HPDE6-E6E7 (cell line): Measurements from ENCODE around the gene MICALL2.

Source experiments
- DNase-seq: peaks from one replicate; pipeline ENCODE4 v3.0.0; 2011; ENCODE audit warnings: missing footprints; ENCODE audit errors: extremely low spot score

Gene MICALL2

DNA sequence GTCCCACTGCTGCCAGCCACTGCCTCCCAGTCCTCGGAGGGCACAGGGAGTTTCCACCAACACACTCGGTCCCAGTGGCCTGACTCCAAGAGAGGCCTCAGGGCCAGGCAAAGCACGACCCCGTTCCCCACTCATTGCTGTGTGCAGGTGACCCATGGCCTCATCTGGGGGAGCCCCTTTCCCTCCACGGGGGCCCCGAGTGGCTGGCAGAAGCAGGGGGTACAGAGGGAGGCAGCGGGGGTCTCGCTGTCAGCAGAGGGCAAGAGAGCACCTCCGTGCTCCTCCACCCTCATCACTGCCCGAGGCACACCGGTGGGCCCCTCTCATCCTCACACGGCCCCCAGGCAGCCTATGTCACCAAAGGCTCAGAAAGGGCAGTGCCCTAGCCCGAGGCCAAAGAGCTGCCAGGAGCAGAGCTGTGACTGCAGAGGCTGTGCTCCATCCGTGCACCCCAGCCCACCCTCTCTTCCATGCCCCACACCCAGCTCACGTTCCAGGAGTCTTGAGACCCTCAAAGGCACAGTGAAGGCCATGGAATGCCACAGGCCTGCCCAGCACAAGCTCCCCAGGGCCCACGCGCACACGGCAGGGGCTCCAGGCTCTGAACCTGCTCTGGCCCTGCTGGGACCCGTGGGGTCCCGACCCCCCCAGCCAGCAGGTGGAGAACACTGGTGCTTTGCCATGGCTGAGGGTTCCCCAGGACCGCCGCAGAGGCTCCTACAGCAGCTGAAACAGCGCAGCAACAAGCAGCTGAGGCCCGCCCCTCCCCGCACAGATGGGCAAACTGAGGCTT is 25.9 kb downstream of the MICALL2 start:
- no peak for DNase-seq

DNA sequence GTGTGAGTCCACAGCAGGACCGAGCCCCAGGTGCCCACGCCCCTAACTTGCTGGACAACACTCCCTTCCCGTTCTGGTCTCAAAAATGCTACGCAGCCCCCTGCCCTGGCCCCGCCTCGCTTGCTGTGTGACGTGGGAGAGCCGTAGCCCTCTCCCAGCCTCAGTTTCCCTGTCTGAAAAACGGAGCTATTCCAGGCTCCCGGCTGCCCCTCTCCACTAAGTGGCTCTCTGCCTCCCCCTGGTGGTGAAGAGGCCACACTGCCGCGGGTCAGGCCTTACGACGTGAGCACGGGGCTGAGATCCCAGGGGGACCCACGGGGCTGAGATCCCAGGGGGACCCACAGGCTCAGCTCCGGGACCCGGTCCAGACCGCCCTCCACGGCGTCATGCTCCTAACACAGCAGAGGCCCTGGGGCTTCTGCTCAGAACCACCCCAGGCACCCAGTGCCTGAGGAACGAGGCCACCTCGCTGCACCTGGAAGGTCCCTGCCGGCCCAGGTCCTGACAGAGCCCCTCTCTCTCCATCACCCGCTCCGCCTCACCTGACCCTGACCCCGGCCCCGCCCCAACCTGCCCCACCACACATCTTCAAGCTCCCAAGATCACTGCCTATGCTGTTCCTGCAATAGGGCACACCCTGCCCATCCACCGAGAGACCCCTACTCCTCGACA is 26.7 kb downstream of the MICALL2 start:
- DNase-seq, result no peak

DNA sequence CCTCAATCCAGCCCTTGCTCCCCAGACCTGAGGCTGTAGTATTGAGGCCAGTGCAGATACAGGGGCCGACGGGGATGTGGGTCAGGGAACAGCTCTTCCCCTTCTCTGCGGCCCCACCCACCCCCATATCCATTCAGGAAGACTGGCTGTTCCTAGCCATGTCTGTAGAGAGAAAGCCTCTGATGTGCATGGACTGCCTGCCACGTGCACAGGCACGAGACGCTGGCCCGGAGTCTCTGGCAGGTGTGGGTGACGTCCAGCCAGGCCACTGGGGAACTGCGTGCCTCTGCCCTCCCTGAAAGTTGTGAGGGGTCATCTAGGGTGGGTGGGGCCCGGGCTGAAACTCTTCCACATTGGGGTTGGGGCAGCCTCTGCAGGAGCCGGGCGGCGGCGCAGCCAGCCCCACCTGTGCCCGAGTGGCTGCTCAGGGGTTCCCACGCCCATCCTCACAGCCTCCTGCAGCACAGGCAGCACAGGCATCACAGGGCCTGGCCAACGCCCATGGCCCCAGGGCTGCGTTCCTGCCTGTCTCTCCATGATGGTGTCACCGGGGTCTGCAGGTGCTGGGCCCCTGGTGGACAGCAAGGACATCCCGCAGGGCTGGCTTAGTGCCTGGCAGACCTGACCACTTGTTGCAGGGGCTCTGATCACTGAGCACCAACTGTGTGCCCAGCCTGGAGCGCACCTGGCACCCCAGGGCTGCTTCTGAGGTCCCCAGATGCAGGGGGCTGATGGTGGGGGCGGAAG is 27.5 kb downstream of the MICALL2 start:
- peak; percentile 19 for DNase-seq

DNA sequence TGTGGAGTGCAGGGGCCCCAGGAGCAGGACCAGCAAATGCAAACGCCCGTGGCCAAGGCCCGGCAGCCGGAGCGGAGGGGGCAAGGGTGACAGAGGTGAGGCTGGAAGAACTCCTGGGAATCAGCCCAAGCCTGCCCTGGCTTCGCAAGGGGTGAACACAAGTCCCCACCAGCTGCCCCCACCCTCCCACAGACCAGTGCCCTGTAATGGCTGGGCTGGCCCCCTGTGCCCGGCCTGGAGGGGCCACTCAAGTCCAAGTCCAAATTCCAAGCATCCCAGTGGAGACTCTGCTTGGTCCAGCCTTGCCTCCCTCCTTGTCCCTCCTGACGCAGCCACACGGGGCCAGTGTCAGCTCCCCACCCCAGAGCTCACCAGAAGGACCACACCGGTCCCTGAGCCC is 28.0 kb downstream of the MICALL2 start:
- no peak for DNase-seq

DNA sequence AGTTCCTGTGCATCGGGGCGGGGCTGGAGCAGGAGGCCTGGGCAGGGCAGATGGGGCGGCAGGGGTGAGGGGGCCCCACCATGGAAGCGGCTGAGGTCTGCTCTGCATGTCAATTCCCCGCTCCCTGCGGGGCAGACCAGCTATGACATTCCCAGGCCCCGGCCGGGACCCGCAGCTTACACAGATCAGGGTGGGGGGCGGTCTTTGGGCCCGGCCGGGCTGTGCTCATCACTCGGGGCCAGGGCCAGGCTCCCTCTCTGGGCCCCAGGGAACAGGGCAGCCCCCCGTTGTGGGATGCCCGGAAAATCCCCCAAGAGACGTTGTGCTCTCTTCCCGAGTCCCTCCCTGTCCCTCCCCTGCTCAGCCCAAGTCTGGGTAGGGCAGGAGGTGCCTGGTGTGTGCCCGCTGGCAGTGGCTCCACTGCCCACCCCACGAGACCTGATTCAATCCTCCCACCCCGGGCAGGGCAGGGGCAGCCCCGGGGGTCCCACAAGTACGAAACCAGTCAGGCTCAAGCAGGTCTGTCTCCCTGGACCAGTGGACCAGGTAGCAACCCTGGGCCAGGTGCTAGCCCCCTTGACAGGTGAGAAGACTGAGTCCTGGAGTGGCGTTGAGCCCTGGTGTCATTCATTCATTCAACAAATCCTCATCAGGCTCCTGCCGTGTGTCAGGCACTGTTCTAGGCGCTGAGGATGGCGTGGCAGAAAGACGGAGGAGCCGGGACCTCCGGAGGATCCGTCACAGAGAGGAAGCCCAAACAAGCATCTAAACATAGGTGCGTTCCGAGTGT is 29.0 kb downstream of the MICALL2 start:
- no peak for DNase-seq

DNA sequence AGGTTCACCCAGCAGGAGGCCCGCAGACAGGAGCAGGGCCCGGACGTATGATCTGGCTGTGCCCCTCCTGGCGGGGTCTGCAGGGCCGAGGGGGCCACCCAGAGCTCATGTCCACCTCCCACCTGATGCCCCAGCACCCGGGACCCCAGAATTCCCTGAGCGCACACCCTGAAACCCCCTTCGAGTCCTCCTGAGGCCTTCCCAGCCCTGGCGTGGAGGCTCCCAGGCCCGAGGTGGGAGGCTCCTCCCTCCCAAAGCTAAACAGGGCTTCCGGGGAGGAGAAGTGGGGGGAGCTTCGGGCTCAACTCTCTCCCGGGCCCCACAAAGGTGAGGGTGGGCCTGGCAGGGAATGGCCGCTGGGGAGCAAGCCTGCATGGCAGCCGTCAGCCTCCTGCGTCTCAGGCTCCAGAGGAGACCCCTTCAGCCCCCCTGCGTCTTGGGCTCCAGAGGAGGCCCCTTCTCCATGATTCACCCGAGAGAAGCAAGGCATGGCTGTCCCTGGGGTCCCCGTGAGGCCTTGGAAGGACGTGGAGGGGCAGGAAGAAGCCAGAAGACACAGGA is 30.2 kb downstream of the MICALL2 start:
- no peak for DNase-seq

DNA sequence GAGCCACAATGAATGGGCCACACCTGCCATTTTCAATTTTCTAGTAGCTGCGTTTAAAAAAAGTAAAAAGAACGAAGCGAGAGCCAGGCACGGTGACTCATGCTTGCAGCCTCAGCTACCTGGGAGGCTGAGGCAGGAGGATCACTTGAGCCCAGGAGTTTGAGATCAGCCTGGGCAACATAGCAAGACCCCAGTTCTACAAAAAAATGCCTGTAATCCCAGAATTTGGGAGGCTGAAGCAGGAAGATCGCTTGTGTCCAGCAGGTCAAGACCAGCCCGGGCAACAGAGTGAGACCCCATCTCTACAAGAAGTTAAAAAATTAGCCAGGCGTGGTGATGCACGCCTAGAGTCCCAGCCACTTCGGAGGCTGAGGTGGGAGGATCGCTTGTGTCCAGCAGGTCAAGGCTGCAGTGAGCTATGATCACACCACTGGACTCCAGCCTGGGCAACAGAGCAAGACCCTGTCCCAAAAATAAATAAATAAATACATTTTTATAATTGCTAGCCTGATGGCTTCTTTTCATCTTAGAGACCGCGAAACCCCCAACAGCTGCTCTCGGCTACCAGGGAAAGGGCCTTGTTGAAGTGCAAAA is 32.1 kb downstream of the MICALL2 start:
- no peak for DNase-seq

DNA sequence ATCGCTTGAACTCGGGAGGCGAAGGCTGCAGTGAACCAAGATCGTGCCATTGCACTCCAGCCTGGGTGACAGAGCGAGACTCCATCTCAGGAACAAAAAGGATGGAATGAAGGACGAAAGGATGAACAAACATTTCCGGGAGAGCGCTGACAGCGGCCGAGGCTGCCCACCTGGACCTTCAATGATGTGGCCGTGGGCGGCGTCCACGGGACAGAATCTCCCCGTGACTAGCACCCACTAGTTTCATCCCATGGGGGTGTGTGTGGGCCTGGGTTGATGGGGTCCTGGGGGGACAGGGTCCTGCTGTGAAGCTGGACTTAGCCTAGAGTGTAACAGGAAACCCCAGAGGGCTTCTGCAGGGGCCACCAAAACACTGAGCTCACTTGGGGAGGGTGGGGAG is 32.8 kb downstream of the MICALL2 start:
- no peak for DNase-seq

DNA sequence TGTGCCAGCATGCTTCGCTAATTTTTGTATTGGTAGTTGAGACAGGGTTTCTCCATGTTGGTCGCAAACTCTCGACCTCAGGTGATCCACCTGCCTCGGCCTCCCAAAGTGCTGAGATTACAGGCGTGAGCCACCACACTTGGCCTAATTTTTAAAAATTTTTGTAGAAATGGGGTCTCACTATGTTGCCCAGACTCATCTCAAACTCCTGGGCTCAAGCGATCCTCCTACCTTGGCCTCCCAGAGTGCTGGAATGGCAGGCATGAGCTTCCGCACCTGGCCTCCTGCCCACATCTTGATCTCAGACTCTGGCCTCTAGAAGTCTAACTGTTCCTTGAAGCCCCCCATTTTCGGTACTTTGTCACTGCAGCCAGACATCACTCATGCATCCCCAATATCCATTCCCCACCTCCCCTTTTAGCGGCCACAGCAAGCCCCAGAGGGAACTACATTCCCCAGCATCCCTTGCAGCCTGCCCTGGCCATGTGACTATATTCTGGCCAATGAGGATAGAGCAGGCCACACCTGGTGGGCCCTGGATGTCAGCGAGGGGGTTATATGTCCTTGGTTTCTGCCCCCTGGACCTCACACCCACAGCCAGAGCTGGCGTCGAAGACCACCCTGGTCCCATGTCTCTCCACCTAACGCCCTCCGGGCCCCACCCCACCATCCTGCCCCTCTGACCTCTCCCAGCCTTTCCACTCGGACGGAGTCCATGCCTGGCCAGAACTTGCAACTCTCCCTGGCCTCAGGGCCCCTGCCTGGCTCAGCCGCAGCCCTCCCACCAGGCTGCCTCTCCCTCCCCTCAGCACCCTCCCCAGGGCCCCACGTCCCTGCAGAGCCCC is 33.8 kb downstream of the MICALL2 start:
- no peak for DNase-seq

DNA sequence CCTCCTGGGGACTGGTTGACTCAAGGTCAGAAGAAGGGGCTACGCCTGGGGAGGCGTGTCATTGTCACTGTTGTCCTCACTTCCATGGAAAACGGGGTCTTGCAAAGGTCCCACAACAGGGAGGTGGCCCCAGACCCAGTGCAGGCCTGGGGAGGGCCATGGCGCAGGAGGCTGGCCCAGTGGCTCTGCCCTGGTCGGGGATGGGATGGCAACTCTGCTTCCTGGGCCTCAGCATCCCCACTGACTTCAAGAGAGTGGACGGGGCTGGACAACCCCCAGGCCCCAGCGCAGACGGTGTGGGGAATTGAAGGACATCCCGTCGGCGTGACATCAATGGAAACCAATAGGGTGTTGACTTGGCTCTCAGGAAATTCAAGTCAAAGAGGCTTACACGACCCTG is 35.2 kb downstream of the MICALL2 start:
- DNase-seq, result no peak

DNA sequence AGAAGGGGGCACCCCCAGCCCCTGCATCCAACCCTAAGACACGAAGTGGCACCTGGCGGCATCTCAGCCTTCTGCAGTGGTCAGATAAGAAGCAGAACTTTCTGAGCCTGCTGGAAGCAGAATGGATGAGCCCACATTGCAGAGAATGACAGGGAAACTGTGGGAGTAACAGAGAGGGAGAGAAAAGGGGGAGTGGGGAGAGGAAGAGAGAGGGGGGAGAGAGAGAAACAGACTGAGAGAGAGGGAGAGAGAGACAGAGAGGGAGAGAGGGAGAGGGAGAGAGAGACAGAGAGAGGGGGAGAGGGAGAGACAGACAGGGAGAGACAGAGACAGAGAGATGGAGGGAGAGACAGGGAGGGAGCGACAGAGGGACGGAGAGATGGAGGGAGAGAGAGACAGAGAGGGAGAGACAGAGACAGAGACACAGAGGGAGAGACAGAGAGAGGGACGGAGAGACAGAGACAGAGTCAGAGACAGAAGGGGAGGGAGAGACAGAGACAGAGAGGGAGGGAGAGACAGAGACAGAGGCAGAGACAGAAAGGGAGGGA is 35.9 kb downstream of the MICALL2 start:
- DNase-seq, result no peak

DNA sequence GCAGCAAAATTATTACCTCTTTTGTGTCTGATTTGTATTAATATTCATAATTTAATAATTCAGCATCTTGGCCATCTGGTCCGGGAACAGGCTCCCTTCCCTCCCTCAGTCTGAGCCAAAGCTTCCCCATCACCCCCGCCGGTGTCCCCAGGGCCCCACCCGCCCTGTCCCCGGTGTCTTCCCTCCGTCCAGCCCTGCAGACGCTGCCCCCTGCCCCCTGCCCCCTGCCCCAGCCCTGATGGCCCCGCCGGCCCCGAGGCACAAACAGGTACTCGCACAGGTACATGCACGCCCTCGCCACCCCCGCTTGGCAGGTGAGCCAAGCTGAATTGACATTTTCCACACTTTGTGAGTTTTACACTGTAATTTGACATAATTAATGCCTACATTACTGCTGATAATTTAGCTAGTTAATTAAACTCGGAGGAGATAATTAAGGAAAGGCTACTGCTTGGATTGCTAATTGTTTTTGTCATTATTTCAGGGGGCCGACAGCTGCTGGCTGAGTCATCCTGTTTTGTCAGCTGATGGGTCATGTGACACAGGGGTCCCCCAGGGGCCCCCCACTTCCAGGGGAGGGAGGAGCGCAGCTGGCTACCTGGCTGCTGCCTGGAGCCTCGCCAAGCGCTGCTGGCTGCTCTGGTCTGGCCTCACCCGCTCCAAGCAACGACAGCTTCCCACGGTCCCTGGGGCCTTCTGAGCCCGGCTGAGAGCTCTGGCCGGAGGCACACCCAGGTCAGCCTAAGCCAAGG is 36.6 kb downstream of the MICALL2 start:
- DNase-seq, result no peak

DNA sequence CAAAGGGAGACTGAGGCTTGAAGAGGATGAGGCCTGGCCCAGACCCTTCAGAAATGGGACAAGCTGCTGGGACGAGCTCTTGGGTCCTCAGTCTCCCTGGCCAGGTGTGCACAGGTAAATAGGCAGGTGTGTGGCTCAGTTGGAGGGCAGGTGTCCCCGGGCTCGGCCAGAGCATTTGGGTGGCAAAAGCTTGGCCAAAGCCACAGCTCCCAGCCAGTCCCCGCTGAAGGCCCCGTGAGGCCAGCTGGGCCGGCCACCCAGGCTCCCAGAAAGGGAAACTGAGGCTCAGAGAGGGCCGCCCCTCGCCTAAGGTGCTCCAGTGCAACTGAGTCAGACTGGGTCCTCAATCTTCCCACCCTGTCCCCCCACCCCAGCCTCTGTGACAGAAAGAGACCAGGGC is 37.3 kb downstream of the MICALL2 start:
- no peak for DNase-seq

DNA sequence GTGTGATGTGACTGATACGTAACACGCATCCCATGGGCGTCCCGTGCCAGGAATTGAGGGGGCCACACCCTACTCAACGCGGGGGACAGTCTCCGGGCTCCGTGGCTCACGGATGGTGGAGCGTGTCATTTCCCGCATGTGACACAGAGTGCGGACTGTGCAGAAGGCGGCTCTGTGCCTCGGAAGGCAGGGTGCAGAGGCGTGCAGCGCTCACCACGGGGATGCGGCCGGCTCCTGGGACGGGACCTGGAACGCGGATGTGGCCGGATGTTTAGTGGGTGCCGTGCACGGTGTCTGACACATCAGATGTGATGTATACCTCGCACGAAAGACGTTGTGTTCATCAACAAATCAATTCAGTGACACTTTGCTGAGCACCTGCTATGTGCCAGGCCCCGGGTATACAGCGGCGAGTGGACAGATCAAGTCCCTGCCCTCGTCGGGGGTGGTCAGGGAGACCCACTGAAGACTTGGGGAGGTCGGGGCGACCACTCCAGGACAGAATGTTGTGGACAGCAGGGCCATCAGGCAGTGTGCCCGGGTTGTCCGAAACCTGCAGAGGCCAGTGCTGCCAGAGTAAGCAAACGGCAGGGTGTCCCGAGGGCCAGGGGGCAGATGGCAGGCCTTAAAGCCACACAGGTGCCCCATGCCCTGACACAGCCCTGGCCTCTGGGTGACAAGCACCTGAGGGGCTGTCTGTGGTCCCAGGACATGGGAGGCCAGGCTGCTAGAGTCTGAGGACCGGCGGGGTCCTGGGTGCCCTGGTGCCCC is 38.1 kb downstream of the MICALL2 start:
- no peak for DNase-seq

DNA sequence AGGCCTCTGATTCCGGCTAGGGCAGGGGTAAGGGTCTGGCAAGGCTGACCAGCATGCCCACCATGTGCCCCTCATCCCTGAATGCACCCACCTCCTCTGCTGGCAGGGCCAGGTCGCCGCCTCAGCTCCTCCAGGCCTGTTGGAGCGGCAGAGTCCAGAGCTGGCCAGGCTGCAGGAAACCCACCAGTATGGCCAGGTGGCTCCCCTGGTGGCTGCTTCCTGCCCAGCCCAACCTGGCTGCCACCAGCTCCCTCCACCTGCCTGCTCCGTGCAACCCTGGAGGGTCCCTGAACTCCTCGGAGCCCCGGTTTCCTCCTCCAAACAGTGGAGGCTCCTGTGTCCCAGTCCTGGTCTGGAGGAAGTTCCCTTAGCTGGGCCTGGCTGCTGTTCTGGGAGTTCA is 39.6 kb downstream of the MICALL2 start:
- DNase-seq, result no peak

DNA sequence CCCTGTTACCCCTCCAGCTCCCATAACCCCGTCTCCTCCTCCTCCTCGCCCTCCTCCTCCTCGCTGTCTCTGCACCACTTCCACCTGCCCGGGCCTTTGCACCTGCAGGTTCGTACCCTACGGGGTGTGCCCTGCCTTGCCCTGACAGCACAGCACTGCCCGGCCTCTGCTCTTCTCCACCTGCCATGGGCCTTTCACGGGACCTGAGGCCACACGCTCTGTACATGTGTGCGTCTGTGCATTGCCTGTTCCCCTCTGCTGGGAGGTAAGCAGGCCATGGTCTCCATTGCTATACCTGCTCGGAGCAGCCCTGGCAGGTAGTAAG is 40.0 kb downstream of the MICALL2 start:
- no peak for DNase-seq

DNA sequence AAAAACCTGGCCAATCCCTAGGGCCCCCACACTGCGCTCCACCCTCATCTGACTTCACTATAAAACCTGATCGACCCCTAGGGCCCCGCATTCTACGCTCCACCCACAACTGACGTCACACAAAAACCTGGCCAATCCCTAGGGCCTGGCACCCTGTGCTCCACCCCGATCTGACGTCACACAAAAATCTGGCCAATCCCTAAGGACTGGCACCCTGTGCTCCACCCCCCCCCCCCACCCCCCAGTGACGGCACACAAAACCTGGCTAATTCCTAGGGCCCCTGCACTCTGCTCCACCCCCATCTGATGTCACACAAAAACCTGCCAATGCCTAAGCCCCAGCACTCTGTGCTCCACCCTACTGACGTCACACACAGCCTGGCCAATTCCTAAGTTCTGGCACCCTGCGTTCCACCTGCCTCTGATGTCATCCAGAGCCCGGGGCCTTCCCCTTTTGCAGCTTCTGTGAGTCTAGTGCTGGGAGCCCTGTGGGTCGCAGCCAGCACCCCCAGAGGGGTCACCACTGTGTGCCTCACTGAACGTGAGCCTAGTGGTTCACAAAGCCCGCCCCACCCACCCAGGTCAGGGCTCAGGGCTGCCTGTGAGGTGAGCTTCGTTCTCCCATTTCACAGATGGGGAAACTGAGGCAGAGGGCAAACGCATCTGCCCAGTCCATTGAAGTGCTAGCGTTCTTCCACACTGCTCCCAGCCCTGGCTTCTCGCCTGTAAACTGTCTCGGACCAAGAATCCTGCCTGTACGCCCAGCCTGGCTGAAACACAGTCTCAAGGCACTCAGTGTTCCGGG is 40.6 kb downstream of the MICALL2 start:
- DNase-seq, result no peak
